CD4-positive, alpha-beta T cell (primary cell): Measurements from ENCODE around the gene PAN2. TPM values are rescaled to one million over a fixed set of nuclear protein-coding genes. Genes with fewer than 3 reads are reported as not detected.
A peak's percentile ranks its signal among the peaks of the same experiment; 100 is the strongest.
"Not testable (repeated sequence)": the region's sequence is repeated elsewhere in the genome, so short reads cannot be mapped to it uniquely, and the experiment has no call there.

ENCODE experiments used
- ATAC-seq: fragments of 200-7000 bp; cut with Tn5 transposase; one replicate; pipeline ENCODE4 v1.10.0; 2022; ENCODE audit warnings: mild to moderate bottlenecking; ENCODE audit not compliant: poor library complexity
- CTCF ChIA-PET: fragments of 350-600 bp; sonication (Branson Sonifier 250); formaldehyde crosslinking; loops from one replicate; lab custom pipeline; 2021; ENCODE audit warnings: antibody characterized with exemption, inconsistent platforms; lab: Charles Lee
- POLR2A ChIA-PET: fragments of 350-600 bp; sonication (Branson Sonifier 250); formaldehyde crosslinking; loops from one replicate; lab custom pipeline; 2021; ENCODE audit warnings: antibody characterized with exemption, inconsistent platforms; lab: Charles Lee
- DNase-seq, 14 experiments: peaks; one replicate each; pipeline ENCODE4 v3.0.0-alpha.2; 2013 to 2020; ENCODE audit warnings: mixed read lengths in 2 of 14
- H3K27ac ChIP-seq, 2 donors: one replicate each; pipeline versions ENCODE4 v1.5.1 to v1.7.0; 2013; ENCODE audit warnings: low read length in 2 of 2, low read depth in 1 of 2, mild to moderate bottlenecking in 1 of 2
- H3K27me3 ChIP-seq, 2 experiments: 1 replicate in 1 of 2; 2 replicates in 1 of 2; pipeline versions ENCODE4 v1.6.1 to v1.7.0; 2013; ENCODE audit warnings: low read length in 2 of 2, control low read depth in 1 of 2, mild to moderate bottlenecking in 1 of 2, moderate library complexity in 1 of 2; ENCODE audit not compliant: insufficient read depth in 2 of 2, control insufficient read depth in 1 of 2
- H3K36me3 ChIP-seq: one replicate; pipeline ENCODE4 v1.6.1; 2013; ENCODE audit warnings: low read length, control low read depth; ENCODE audit not compliant: insufficient read depth
- H3K4me1 ChIP-seq: one replicate; pipeline ENCODE4 v1.6.1; 2013; ENCODE audit warnings: low read length, control low read depth; ENCODE audit not compliant: insufficient read depth
- H3K4me3 ChIP-seq: one replicate; pipeline ENCODE4 v1.5.1; 2013; ENCODE audit warnings: mild to moderate bottlenecking, low read length, moderate library complexity
- H3K9me3 ChIP-seq, 2 experiments: 1 replicate in 1 of 2; 2 replicates in 1 of 2; pipeline versions ENCODE4 v1.6.1 to v1.7.0; 2013; ENCODE audit warnings: low read length in 2 of 2, mild to moderate bottlenecking in 2 of 2, control low read depth in 1 of 2, moderate library complexity in 1 of 2; ENCODE audit not compliant: control insufficient read depth in 1 of 2, insufficient read depth in 1 of 2
- H3K27ac Mint-ChIP-seq: one replicate; pipeline ENCODE4 v1.8.0; 2020; ENCODE audit warnings: mixed read lengths
- H3K27me3 Mint-ChIP-seq: one replicate; pipeline ENCODE4 v1.8.0; 2021; ENCODE audit warnings: mixed read lengths
- H3K36me3 Mint-ChIP-seq: one replicate; pipeline ENCODE4 v1.8.0; 2021; ENCODE audit warnings: low read depth, mixed read lengths
- H3K4me1 Mint-ChIP-seq: one replicate; pipeline ENCODE4 v1.8.0; 2021; ENCODE audit warnings: low read depth, mixed read lengths
- H3K4me3 Mint-ChIP-seq: one replicate; pipeline ENCODE4 v1.8.0; 2020; ENCODE audit warnings: mild to moderate bottlenecking, mixed read lengths
- H3K9me3 Mint-ChIP-seq: one replicate; pipeline ENCODE4 v1.8.0; 2020; ENCODE audit warnings: mixed read lengths
- intact Hi-C, 2 experiments: fragments of 100-400 bp; cut with DNase I in 1 of 2; cut with micrococcal nuclease in 1 of 2; formaldehyde crosslinking; loops; one replicate each; pipeline versions ENCODE4 v1.15.1 to v1.9.0; 2023 to 2025; cut with DNase I, micrococcal nuclease
- total RNA-seq, 174 experiments: library from RNA in 2 of 174; stranded (reverse) in 2 of 174; gene quantifications; one replicate each; pipeline ENCODE4 v1.2.3 and lab custom pipeline; 2021 to 2026
- TF ChIP-seq, protein P1 (sequence below): fragments of 200-600 bp; IDR thresholded peaks from one replicate; pipeline ENCODE4 v1.8.0; 2022; ENCODE audit warnings: antibody characterized with exemption, mild to moderate bottlenecking

PAN2 gene
- total RNA-seq, 2 experiments from 2014 or later: 104 to 107 TPM

DNA sequence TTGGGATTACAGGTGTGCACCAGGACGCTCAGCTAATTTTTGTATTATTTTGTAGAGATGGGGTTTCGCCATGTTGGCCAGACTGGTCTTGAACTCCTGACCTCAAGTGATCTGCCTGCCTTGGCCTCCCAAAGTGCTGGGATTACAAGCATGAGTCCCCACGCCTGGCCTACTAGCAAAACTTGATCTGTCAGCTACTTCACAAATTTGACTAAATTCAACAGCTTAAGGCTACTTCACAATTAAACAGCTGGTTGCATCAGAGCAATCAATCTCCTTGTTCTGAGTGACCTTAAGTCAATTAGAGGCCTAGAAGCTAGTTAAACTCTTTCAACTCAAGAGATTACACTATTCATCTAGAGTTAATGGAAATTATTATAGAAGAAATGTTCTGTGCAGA lies 54.9 kb downstream of the PAN2 start:
- Mint-ChIP-seq H3K9me3 (no peaks in the 10 kb centered on the region), H3K4me3 (no peak overlapping the region), H3K4me1 (no peaks in the 10 kb centered on the region), H3K27me3 (no peaks in the 10 kb centered on the region), H3K36me3 (peaks cover 74% of the 10 kb centered on the region), H3K27ac (no peak overlapping the region)
- intact Hi-C loops: no loop called here
- POLR2A ChIA-PET: no interaction called here
- no peak for ATAC-seq
- no peak for DNase-seq
- TF ChIP-seq, protein P1, sequence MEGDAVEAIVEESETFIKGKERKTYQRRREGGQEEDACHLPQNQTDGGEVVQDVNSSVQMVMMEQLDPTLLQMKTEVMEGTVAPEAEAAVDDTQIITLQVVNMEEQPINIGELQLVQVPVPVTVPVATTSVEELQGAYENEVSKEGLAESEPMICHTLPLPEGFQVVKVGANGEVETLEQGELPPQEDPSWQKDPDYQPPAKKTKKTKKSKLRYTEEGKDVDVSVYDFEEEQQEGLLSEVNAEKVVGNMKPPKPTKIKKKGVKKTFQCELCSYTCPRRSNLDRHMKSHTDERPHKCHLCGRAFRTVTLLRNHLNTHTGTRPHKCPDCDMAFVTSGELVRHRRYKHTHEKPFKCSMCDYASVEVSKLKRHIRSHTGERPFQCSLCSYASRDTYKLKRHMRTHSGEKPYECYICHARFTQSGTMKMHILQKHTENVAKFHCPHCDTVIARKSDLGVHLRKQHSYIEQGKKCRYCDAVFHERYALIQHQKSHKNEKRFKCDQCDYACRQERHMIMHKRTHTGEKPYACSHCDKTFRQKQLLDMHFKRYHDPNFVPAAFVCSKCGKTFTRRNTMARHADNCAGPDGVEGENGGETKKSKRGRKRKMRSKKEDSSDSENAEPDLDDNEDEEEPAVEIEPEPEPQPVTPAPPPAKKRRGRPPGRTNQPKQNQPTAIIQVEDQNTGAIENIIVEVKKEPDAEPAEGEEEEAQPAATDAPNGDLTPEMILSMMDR: no peak
- Histone ChIP-seq H3K27me3 (no peaks in the 10 kb centered on the region), H3K4me3 (no peak overlapping the region), H3K27ac (no peak overlapping the region), H3K36me3 (peaks cover 83% of the 10 kb centered on the region), H3K4me1 (no peaks in the 10 kb centered on the region), H3K9me3 (no peaks in the 10 kb centered on the region)
- CTCF ChIA-PET: interaction anchor here (1.7 kb wide), 1 partner anchor 10 kb away, joined by 5 read pairs; no protein-coding TSS in a partner anchor

DNA sequence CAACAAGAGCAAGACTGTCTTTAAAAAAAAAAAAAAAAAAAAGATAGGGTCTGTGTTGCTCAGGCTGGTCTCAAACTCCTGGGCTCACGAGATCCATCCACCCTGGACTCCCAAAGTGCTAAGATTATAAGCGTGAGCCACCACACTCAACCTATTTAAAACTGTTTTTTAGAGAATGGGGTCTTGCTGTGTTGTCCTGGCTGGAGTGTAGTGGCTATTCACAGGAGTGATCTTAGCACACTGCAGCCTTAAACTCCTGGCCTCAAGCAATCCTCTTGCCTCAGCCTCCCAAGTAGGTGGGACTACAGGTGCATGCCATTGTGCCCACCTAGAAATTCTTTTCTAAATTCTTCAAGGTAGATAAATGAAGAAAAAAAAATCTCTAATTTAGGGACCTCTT lies 59.5 kb downstream of the PAN2 start:
- peaks cover 85% of the 10 kb centered on the region for H3K36me3 Mint-ChIP-seq
- Histone ChIP-seq H3K4me1 (no peaks in the 10 kb centered on the region), H3K27ac (no peak overlapping the region), H3K4me3 (no peak overlapping the region), H3K27me3 (no peaks in the 10 kb centered on the region), H3K36me3 (peaks cover 76% of the 10 kb centered on the region), H3K9me3 (no peaks in the 10 kb centered on the region)
- intact Hi-C loops: no loop called here
- ChIA-PET CTCF (no interaction called here), POLR2A (no interaction called here)
- TF ChIP-seq, protein P1: no peak
- no peaks in the 10 kb centered on the region for H3K4me1 Mint-ChIP-seq
- no peaks in the 10 kb centered on the region for H3K9me3 Mint-ChIP-seq
- H3K27ac Mint-ChIP-seq: no peak overlapping the region
- no peak for DNase-seq
- ATAC-seq: no peak
- H3K27me3 Mint-ChIP-seq: no peaks in the 10 kb centered on the region
- no peak overlapping the region for H3K4me3 Mint-ChIP-seq

DNA sequence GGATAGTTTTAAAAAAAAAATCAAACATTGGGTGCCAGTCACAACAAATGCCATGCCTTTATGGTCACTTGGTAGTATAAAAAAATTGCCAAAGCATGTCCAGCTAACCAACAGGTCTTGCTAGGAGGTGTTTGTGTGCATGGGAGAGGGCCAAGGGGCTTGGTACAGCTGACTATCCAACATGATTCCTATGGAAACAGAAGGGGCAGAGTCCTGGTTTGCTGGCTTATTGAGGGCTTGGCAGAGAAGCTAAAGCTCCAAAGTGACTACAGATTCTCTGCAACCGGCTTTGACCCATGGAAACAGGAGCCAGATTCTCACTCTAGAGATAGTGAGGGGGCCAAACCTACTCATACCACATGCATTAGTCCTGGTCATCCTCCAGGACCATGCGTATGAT lies 61.3 kb downstream of the PAN2 start:
- H3K27ac Mint-ChIP-seq, H3K4me1 Mint-ChIP-seq, H3K4me1 ChIP-seq, intact Hi-C loops, H3K9me3 ChIP-seq, H3K9me3 Mint-ChIP-seq, H3K27ac ChIP-seq, POLR2A ChIA-PET, H3K27me3 ChIP-seq, H3K27me3 Mint-ChIP-seq, H3K4me3 ChIP-seq, ATAC-seq, H3K4me3 Mint-ChIP-seq, DNase-seq: not testable (repeated sequence)
- CTCF ChIA-PET: interaction anchor here (1.6 kb wide), 1 partner anchor 192 kb away, joined by 4 read pairs; no protein-coding TSS in a partner anchor
- peaks cover 74% of the 10 kb centered on the region for H3K36me3 Mint-ChIP-seq
- H3K36me3 ChIP-seq: peaks cover 58% of the 10 kb centered on the region

DNA sequence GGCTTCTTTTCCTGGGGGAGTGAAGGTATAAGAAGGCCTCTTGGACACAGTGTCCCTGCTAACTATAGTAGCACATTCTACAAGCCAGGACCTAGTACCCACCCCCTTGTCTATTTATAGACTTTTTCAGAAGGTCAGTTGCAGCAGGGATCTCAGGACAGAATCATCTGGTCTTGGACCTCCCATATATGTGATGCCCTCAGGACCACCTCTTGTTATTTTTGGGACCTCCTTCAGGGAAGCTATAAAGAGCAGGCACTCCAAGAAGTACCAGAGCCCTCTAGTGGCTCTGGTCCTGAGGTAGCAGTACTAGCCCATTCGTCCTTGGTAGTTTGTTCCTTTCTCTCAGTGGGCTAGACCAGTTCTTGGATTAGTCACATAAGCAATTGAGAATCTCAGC lies 62.8 kb downstream of the PAN2 start:
- H3K27ac Mint-ChIP-seq: peak overlapping the region; percentile 35
- no peaks in the 10 kb centered on the region for H3K27me3 Mint-ChIP-seq
- H3K4me1 Mint-ChIP-seq: peaks cover 17% of the 10 kb centered on the region
- ATAC-seq (no peak), DNase-seq (peak in 2 of 14 experiments; percentile 22 to 35)
- H3K36me3 Mint-ChIP-seq: peaks cover 71% of the 10 kb centered on the region
- H3K4me1 ChIP-seq: peaks cover 15% of the 10 kb centered on the region
- intact Hi-C loops: no loop called here
- peak overlapping the region; percentile 26 for H3K4me3 Mint-ChIP-seq
- peaks cover 50% of the 10 kb centered on the region for H3K36me3 ChIP-seq
- no peak overlapping the region for H3K4me3 ChIP-seq
- H3K9me3 Mint-ChIP-seq: no peaks in the 10 kb centered on the region
- CTCF ChIA-PET: interaction anchor here (0.6 to 1.3 kb wide), 5 partner anchors 12 to 636 kb away, joined by 3 to 4 read pairs (median 3); partner anchors contain the start of gene SMARCC2
- H3K27ac ChIP-seq: no peak overlapping the region
- TF ChIP-seq, protein P1: no peak
- POLR2A ChIA-PET: interaction anchor here (0.6 to 1.2 kb wide), 2 partner anchors 29 to 242 kb away, joined by 3 read pairs; no protein-coding TSS in a partner anchor
- no peaks in the 10 kb centered on the region for H3K27me3 ChIP-seq
- H3K9me3 ChIP-seq: no peaks in the 10 kb centered on the region
